SW 1271 (cell line): ENCODE data around the gene VHLL.

Experiments used
- DNase-seq, 2 experiments: peaks; one replicate each; lab custom pipeline; 2025; lab: John Stamatoyannopoulos, UW

The VHLL gene

DNA sequence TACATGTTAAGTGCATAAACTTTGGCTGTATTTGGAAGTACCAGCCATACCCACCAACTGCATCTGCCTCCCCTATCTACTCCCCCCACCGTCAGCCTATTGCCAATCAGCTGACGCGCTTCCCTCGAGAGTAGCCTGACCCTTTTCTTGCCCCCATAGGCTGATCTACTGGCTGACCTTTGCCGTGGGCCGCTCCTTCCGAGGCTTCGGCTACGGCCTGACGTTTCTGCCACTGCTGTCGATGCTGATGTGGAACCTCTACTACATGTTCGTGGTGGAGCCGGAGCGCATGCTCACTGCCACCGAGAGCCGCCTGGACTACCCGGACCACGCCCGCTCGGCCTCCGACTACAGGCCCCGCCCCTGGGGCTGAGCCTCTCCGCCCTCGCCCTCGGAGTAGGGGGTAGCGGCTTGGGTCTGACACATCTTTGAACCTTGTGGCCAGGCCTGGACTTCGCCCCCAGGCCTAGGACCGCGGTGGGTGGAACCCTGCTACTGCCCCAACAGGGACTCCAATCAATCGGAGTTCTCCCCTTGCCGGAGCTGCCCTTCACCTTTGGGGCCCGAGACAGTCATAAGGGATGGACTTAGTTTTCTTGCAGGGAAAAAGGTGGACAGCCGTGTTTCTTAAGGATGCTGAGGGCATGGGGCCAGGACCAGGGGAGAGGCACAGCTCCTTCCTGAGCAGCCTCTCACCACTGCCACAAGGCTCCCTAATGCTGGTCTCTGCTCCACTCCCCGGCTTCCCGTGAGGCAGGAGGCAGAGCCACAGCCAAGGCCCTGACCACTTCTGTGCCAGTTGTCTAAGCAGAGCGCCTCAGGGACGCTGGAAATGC lies 7.7 kb downstream of the VHLL start:
- DNase-seq: no peak

DNA sequence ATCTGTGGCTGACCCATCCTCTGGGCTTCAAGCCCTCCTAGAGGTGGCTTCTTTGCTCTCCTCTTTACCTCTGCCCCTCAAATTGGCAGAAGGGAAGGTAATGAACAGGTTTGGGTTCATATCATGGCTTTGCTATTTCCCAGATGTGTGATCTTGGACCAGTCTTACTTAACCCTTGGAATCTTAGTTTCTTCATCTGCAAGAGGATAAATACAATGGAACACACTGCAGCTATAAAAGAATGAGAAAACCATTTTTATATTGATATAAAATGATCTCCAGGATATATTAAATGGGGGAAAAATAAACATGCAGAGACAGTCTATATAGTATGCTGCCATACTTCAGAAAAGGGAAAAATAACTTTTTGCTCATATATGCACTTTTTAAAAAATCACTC lies 9.2 kb downstream of the VHLL start:
- no peak for DNase-seq

GRCh38 chr1:156286061-156286460 lies 13.0 kb downstream of the VHLL start:
- DNase-seq: no peak

GRCh38 chr1:156285437-156285836 lies 13.7 kb downstream of the VHLL start:
- no peak for DNase-seq

DNA sequence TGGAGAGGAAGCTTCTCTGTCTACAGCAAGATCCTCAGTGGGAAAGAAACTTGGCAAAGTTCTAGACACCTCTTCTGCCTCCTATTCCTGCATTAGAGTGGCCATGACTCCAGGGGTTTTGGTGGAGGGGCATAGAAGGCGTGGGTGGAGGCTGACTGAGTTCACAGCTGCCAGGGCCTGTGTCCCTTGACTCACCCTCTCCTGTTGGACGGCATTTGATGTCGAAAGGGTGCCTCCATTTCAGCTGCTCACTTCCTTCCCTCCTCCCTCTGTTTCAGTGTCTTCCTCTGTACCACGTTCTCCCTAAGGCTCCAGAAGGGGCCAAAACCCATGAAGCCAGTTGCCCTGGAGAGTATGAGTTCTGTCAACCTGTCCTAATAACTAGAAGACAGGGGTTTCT lies 14.3 kb downstream of the VHLL start:
- DNase-seq: no peak

GRCh38 chr1:156284112-156284511 lies 15.0 kb downstream of the VHLL start, which contains the start of gene TMEM79:
TSS of gene TMEM79 (plus strand) at chr1:156284325. CDS start at chr1:156285227, 902 bp downstream.
- DNase-seq: no peak

DNA sequence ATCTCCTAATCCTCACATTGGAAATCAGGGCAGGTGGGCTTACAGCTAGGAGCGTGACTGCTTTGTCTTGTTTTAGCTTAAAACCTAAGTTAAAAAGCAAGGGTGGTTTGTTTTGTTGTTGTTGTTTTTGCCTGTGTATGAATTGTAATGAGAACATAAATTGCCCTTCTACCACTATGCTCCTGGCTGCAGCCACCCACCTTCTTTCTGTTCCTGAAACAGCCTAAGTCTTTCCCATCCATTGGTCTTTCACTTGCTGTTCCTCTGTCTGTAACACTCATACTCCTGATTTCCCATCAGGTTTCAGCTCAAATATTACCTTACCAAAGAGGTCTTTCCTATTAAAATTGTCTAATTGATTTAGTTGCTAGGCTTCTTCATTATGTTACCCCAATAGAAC lies 15.6 kb downstream of the VHLL start:
- no peak for DNase-seq

DNA sequence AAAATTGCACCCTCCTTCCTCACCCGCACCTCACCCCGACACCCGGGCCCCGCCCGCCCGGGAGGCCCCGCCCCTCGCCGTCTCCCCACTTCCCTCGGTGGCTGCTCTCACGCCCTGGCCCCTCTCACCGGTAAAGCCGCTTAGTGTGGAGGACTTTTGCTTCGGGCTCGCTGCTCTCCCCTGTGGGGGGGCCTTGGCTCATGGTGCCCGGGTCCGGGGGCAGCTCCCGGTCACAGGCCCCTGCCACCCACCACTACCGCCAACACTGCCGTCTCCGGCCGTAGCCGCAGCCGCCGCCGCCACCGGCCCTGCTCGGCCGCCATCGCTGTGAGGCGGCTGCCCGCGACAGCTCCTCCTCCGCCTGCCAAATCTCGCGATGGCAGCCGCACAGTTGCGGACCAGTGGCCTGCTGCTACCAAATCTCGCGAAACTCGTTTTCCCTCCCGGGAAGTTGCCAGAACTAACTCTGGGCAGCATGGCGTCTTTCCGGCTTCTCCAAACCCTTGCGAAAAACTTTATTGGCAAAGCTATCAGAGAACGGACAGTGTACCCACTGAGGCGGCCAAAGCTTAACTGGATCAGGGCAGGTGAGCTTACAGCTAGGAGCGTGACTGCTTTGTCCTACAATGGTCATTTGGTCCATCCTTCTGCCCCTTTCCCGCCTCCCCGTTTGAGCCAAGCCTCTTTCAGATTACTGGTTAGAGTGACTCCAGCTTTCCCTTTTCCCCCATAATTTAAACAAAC lies 16.5 kb downstream of the VHLL start, which contains the start of gene SMG5:
Gene SMG5 (minus strand): TSS at position 347 of the 744 bp plus-strand sequence. CDS start 145 bp downstream, at position 202.
- peak; percentile 69 to 92 for DNase-seq

- DNase-seq: peak in 1 of 2 experiments; percentile 34
These were observed 17.2 kb downstream of the VHLL start for GRCh38 chr1:156281693-156282478.

DNA sequence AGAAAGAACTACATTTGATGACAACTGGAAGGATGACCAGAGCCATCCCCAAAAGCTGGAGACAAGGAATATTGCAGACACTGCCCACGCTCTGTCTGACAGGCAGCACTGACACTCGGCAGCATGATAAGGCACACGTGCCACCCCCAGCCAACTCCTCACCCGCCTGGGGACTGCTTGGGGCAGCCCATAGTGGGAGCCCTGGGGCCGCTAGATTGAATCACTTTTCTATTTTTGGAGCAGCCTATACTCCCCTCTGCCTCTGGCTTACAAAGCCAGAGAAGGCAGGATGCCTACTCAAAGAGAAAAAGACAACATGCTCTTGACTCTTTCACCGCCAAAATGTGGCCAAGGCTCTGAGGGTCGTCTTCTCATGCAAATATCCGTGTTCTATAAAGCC lies 17.8 kb downstream of the VHLL start:
- DNase-seq: no peak

DNA sequence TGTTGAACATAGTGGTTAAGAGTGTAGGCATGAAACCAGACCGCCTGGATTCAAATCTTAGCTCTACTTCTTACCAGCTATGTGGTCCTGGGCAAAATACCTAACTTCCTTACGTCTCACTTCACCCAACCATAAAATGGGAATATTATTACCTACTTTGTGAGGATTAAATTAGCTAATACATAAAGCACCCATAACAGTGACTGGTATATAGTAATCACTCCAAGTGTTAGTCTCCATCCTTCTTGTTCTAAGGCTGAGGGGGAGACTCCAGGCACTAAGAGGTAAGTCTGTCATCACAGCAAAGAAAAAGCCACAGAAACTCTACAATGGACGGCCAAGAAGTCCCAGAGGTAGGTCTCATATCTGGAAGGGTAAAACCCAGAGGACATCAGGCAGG lies 19.3 kb downstream of the VHLL start:
- no peak for DNase-seq

DNA sequence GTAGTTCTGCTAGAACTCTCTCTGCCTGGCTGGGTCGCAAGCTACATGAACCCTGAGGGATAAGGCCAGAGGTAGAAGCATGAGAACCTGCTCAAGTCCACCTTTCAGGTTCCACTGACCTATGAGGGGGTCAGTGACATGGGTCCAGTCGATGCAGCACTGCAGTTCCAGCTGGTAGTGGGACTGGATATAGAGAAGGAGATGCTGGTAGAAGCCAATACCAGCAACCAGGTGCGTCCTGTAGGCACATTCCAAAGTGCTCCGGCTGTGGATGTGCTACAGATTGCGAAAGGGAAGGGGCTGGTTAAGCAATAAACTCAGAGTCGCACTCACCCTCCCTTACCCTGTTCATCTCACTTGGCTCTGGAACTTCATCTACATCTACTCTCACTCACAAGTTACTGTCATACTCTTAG lies 22.1 kb downstream of the VHLL start:
- DNase-seq: no peak

DNA sequence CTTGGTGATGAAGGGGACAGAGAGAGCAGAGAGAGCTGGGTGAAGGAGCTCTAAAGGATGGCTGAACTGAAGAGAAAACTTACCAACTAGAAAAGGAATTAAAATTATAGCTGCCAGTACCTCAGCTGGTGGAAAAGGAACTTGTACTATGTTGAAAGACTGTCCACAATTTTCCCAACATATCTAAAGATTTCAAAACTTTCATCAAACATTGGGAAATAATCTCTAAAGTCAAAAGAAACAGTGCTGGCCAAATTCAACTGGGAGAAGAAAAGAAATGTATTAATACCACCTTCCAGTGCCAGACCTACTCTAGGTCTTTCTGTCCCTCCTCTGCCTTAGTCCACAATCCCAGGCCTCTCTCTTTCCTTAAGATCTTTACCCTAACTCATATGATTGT lies 22.6 kb downstream of the VHLL start:
- no peak for DNase-seq

DNA sequence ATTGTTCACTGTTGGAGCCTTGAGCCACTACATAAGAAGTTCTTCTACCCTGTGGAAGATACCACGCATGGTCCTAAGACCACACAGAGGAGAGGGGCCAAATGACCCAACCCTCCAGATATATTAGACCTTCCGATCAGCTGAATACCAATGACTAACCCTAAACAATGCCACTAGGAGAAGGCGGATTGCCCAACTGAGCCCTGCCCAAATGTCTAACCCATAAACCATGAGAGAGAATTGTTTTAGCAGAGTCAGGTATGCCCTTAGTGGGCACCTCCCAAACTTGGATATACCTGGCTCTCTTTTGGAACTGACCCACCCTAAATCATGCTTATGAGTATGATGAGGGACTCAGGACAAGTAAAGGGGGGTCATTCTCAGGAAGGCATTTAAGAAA lies 28.8 kb downstream of the VHLL start:
- DNase-seq: no peak

GRCh38 chr1:156268336-156268735 lies 30.8 kb downstream of the VHLL start:
- no peak for DNase-seq

DNA sequence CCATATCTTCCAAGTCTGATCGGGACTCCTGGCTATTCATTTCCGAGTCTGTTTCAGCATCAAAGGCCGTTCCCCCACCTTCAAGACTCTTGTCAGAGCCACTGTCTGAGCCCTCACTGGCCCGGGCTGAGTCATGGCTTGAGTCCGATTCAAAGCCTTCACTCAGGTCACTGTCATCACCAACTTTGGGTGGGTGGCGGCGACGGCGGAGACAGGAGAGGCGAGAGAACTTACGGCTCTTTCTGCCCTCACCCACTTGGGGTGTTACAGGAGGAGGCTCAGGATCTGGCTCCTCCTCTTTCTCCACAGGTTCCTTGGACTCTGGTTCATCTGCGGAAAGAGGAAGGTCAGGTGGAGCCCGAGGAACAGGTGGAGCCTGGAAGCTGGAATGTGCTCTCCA lies 33.1 kb downstream of the VHLL start:
- DNase-seq: no peak

GRCh38 chr1:156263288-156263655 lies 35.8 kb downstream of the VHLL start:
- no peak for DNase-seq

DNA sequence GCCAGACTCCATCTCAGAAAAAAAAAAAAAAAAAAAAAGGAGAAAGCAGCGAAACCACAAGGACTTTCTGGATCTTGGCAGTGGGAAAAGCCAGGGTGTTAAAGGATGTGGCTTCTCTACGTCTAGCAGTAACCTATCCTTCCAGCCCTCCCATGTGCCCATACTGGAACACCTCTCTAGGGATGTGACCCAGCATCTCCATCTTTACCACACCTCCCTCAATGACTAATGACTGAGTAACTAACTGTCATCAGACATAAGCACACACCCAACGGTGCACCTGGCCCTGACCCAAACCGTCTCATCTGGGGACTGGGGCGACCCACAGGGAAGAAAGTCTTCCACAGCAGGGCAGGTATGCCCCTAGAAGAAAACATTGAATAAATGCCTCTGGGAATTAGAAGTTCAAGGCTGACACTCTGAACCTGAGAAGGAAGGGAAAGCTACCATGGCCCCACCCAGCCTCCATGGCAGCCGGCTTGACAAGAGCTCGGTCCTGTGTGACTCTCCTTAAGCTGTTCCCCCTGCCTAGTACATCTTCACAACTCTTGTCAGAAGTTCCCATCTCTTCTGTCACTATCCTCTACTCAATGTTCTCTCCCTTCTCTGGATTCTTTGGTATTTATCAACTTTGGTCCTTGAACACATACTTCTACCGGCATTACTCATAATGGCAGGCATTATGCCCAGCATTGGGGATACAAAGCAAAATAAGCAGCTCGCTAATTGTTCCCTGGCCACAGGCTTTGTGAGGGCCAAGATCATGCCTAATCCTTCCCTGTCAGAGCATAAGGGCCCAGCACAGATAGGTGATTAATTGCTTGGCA lies 36.4 kb downstream of the VHLL start:
- peak in 1 of 2 experiments; percentile 8 for DNase-seq

GRCh38 chr1:156260896-156261295 lies 38.2 kb downstream of the VHLL start:
- no peak for DNase-seq

- DNase-seq: no peak
These were observed 39.3 kb downstream of the VHLL start for GRCh38 chr1:156259805-156260204.

- DNase-seq: no peak
These were observed 40.2 kb downstream of the VHLL start for GRCh38 chr1:156258859-156259258.
